ENCODE measurements around the gene C19orf38. TPM values are rescaled to one million over a fixed set of nuclear protein-coding genes. Genes with fewer than 3 reads are reported as not detected.

C19orf38 gene
- total RNA-seq, 4 donors from 2014 or later = 0.97 to 3.6 (median 1.1) TPM; not detected in 1

DNA sequence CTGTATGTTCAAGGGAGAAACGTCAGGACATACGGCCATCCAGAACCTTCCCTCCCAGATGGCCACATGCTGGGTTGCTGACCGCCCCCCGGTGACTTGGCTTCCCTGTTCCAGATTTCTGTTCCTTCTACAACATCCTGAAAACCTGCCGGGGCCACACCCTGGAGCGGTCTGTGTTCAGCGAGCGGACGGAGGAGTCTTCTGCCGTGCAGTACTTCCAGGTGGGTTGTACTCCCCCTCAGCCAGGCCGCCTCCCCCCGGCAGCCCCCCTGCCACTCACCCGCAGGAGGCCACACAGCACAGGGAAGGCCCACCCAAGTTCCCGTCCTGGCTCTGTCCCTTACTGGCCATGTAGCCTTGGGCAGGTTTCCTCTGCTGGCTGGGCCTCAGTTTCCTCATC lies 59.7 kb downstream of the C19orf38 start:
- Histone ChIP-seq H3K27me3 (no peaks in the 10 kb centered on the region), H3K4me1 (no peaks in the 10 kb centered on the region), H3K36me3 (peaks cover 28 to 79% (median 54%) of the 10 kb centered on the region in 4 donors), H3K27ac (replicated peaks in 1 of 4) (no peak overlapping the region), H3K4me3 (no peak overlapping the region), H3K9me3 (no peaks in the 10 kb centered on the region)
- TF ChIP-seq, protein P1, sequence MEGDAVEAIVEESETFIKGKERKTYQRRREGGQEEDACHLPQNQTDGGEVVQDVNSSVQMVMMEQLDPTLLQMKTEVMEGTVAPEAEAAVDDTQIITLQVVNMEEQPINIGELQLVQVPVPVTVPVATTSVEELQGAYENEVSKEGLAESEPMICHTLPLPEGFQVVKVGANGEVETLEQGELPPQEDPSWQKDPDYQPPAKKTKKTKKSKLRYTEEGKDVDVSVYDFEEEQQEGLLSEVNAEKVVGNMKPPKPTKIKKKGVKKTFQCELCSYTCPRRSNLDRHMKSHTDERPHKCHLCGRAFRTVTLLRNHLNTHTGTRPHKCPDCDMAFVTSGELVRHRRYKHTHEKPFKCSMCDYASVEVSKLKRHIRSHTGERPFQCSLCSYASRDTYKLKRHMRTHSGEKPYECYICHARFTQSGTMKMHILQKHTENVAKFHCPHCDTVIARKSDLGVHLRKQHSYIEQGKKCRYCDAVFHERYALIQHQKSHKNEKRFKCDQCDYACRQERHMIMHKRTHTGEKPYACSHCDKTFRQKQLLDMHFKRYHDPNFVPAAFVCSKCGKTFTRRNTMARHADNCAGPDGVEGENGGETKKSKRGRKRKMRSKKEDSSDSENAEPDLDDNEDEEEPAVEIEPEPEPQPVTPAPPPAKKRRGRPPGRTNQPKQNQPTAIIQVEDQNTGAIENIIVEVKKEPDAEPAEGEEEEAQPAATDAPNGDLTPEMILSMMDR (IDR thresholded peaks at IDR 0.05) = no peak
- no peak for TF ChIP-seq POLR2AphosphoS5 (IDR thresholded peaks at IDR 0.05)
- TF ChIP-seq EP300 (IDR thresholded peaks at IDR 0.05) = no peak
- no peak for TF ChIP-seq POLR2A (IDR thresholded peaks at IDR 0.05; ENCODE audit: low read depth)
- DNase-seq (ENCODE audit: extremely low spot score) = no peak
- 83% methylated on average over 9 of the region's 14 CpGs for WGBS
- intact Hi-C loops (cut with DNase I) = no loop called here

DNA sequence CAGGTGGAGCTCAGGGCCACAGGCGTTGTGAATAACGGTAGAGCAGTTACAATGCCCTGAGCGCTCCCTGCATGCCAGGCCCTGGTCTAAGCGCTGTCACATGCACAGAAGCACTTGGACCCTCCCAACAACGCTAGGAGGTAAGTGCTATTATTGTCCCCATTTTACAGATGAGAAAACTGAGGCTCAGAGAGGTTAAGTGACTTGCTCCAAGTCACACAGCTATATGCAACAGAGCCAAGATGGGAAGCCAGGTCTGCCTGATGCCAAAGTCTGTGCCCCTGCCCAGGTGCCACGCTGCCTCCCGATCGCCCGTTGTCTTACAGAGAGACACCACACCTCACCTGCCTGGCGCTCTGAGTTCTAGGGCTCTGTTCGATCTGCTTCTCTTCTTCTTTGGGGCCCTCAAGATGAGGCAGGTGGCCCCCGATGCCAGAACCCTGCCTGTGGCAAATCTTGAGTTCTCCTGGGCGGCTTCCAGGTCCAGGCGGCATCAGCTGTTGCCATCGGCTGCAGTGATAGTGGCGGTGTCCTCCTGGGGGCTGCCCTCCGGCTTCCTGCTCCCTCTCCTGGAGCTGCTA lies 60.3 kb downstream of the C19orf38 start:
- Histone ChIP-seq H3K27me3 (no peaks in the 10 kb centered on the region), H3K4me1 (no peaks in the 10 kb centered on the region), H3K9me3 (no peaks in the 10 kb centered on the region), H3K4me3 (no peak overlapping the region), H3K27ac (replicated peaks in 1 of 4) (no peak overlapping the region), H3K36me3 (peaks cover 28 to 85% (median 58%) of the 10 kb centered on the region in 4 donors)
- 88% methylated on average over 17 of the region's 17 CpGs for WGBS
- intact Hi-C loops (cut with DNase I) = no loop called here
- TF ChIP-seq EP300 (IDR thresholded peaks at IDR 0.05) (no peak), POLR2AphosphoS5 (IDR thresholded peaks at IDR 0.05) (no peak), POLR2A (IDR thresholded peaks at IDR 0.05; ENCODE audit: low read depth) (no peak)
- TF ChIP-seq, protein P1 (IDR thresholded peaks at IDR 0.05) = no peak
- DNase-seq (ENCODE audit: extremely low spot score) = no peak

DNA sequence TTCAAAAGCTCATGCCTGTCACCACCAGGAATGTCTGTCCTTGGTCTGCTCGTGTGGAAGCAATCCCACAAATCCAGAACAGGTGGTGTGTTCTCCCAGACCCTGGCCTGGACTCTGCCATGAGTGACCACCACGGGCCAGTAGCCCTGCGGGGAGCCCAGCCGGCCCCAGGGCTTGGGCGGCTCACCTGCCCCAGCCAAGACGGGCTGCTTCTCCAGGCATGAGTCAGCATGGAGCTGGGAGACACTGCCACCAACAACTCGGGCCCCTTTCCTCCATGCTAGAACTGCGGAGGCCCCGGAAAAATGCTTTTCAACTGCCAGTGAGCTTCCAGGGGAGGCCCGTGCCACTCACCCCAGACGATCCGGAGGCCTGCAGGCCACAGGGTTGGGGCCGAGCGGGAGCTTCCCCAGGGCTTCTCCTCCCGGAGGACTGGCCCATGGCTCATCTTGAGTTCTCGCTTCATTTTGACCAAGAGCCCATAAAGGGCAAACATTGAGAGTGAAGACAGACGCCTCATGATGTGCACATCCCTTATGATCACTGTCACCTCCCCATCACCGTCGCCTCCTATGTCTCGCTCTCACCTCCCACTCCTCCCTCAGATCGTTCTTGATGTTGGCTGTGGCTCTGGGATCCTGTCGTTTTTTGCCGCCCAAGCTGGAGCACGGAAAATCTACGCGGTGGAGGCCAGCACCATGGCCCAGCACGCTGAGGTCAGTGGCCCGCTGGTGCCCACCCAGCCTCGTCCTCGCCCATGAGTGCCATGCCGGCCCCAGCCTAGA lies 63.6 kb downstream of the C19orf38 start:
- no peak for TF ChIP-seq EP300 (IDR thresholded peaks at IDR 0.05)
- TF ChIP-seq POLR2AphosphoS5 (IDR thresholded peaks at IDR 0.05) = no peak
- no peak for TF ChIP-seq POLR2A (IDR thresholded peaks at IDR 0.05; ENCODE audit: low read depth)
- TF ChIP-seq, protein P1 (IDR thresholded peaks at IDR 0.05) = no peak
- Histone ChIP-seq H3K27me3 (no peaks in the 10 kb centered on the region), H3K4me3 (no peak overlapping the region), H3K36me3 (peaks cover 35 to 100% (median 88%) of the 10 kb centered on the region in 4 donors), H3K27ac (replicated peaks in 1 of 4) (no peak overlapping the region), H3K4me1 (no peaks in the 10 kb centered on the region), H3K9me3 (no peaks in the 10 kb centered on the region)
- no peak for DNase-seq (ENCODE audit: extremely low spot score)
- WGBS = 90% methylated on average over 17 of the region's 31 CpGs
- intact Hi-C loops (cut with DNase I) = no loop called here

DNA sequence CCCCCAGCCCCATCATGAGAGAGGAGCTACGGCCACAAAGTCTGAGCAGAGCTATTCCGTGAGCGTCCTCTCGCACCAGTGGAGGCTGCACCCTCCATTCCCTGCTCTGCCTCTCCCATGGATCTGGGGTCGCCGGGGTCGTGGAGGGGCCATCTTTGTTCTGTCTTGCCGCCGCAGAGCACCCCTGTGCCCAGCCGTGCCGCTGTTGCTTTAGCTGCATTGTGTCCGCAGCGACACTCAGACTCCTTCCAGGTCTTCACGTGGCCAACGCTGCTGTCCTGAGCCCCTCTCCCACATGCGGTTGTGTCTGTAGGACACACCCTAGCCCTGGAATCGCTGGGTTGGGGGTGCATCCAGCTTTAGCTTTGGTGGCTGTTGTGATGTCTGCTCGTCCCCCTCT lies 64.4 kb downstream of the C19orf38 start:
- 91% methylated on average over 16 of the region's 18 CpGs for WGBS

DNA sequence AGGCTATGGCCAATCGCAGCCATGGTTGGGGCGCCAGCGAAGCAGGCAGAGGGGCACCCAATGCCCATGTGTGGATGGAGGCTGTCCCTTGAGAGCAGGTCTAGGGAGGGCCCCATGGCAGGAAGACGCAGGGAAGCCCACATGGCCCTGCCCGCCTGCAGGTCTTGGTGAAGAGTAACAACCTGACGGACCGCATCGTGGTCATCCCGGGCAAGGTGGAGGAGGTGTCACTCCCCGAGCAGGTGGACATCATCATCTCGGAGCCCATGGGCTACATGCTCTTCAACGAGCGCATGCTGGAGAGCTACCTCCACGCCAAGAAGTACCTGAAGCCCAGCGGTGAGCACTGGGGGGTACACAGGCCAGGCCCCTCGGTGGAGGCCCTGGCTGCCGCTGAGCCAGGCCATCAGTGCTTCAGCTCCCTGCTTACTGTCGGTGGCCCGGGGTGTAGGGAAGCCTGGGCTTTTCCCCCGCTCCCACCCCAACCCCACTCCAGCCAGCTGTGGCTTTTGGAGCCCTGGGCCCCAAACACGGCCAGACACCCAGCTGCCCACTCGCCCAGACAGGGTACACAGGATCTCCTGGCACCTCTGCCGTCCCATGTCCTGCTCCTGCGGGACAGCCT lies 65.6 kb downstream of the C19orf38 start:
- no peaks in the 10 kb centered on the region for H3K4me1 ChIP-seq
- no peaks in the 10 kb centered on the region for H3K9me3 ChIP-seq
- WGBS = 96% methylated on average over 9 of the region's 24 CpGs
- no peak for DNase-seq (ENCODE audit: extremely low spot score)
- no peak overlapping the region for H3K4me3 ChIP-seq
- H3K27me3 ChIP-seq = no peaks in the 10 kb centered on the region
- TF ChIP-seq, protein P1 (IDR thresholded peaks at IDR 0.05) = no peak
- TF ChIP-seq POLR2A (IDR thresholded peaks at IDR 0.05; ENCODE audit: low read depth) (no peak), POLR2AphosphoS5 (IDR thresholded peaks at IDR 0.05) (no peak), EP300 (IDR thresholded peaks at IDR 0.05) (no peak)
- H3K36me3 ChIP-seq = peaks cover 25 to 97% (median 88%) of the 10 kb centered on the region in 4 donors
- intact Hi-C loops (cut with DNase I) = no loop called here
- no peak overlapping the region for H3K27ac ChIP-seq (replicated peaks in 1 of 4)

More for the DNA sequence above, 64.4 kb downstream of the C19orf38 start:
- no peak for DNase-seq (ENCODE audit: extremely low spot score)
- intact Hi-C loops (cut with DNase I) = no loop called here
- no peaks in the 10 kb centered on the region for H3K9me3 ChIP-seq
- no peak for TF ChIP-seq EP300 (IDR thresholded peaks at IDR 0.05)
- no peak for TF ChIP-seq POLR2AphosphoS5 (IDR thresholded peaks at IDR 0.05)
- no peak overlapping the region for H3K4me3 ChIP-seq
- no peak overlapping the region for H3K27ac ChIP-seq (replicated peaks in 1 of 4)
- no peaks in the 10 kb centered on the region for H3K27me3 ChIP-seq
- no peaks in the 10 kb centered on the region for H3K4me1 ChIP-seq
- peaks cover 35 to 97% (median 89%) of the 10 kb centered on the region in 4 donors for H3K36me3 ChIP-seq

All from esophagus muscularis mucosa (tissue), 4 donors.